K562 (cell line): Measurements from ENCODE around the gene FCHO2. TPM values are rescaled to one million over a fixed set of nuclear protein-coding genes. Genes with fewer than 3 reads are reported as not detected.
A peak's percentile ranks its signal among the peaks of the same experiment; 100 is the strongest.

Experiments
- ATAC-seq: fragments of 200-7000 bp; cut with Tn5 transposase; 3 replicates; pipeline ENCODE4 v1.9.1; 2020; ENCODE audit warnings: moderate library complexity
- BruUV-seq: library from RNA; stranded (reverse); fragments of 400-500 nt; replicated peaks from 2 replicates; lab custom pipeline; 2021; lab: Mats Ljungman, UMichigan
- CTCF ChIA-PET: fragments of 300-600 bp; formaldehyde crosslinking; extraction: SDS; loops from one replicate; lab custom pipeline; 2021; ENCODE audit warnings: low intra/inter-chr PET ratio; lab: Yijun Ruan, JAX
- POLR2A ChIA-PET: fragments of 300-600, 350-650 bp; sonication (Branson Sonifier 250); formaldehyde crosslinking; extraction: SDS; loops from one replicate; lab custom pipeline; 2021; ENCODE audit warnings: antibody characterized with exemption, inconsistent platforms; lab: Yijun Ruan, JAX
- DNase-seq, 4 experiments: peaks; one replicate each; pipeline versions ENCODE4 v3.0.0 to v3.0.0-alpha.2; 2011 to 2018; ENCODE audit warnings: low spot score in 3 of 4, mixed read lengths in 3 of 4; ENCODE audit errors: extremely low read depth in 1 of 4
- FAIRE-seq: peaks from 2 replicates; lab custom pipeline; 2011; peaks lifted over from hg19 to GRCh38; lab: Jason Lieb, UNC
- H2AFZ ChIP-seq: 2 replicates; pipeline ENCODE4 v1.6.0; 2011; ENCODE audit warnings: low read depth, low read length, control low read depth, inconsistent platforms
- H3K27ac ChIP-seq: fragments of 200-600 bp; 3 replicates; pipeline ENCODE4 v1.8.0; 2011; ENCODE audit warnings: low read depth, mild to moderate bottlenecking, control low read depth, inconsistent platforms, low read length, moderate library complexity, mixed read lengths; ENCODE audit errors: extremely low read depth
- H3K27me3 ChIP-seq, 2 experiments: fragments of 300-600 bp in 1 of 2; 2 replicates in 1 of 2; 3 replicates in 1 of 2; pipeline versions ENCODE4 v1.6.0 to v1.8.0; 2011; ENCODE audit warnings: inconsistent platforms in 2 of 2, low read length in 2 of 2, mild to moderate bottlenecking in 1 of 2, mixed read lengths in 1 of 2, moderate library complexity in 1 of 2; ENCODE audit not compliant: control insufficient read depth in 2 of 2, insufficient read depth in 2 of 2
- H3K36me3 ChIP-seq: fragments of 300-600 bp; 3 replicates; pipeline ENCODE4 v1.8.0; 2011; ENCODE audit warnings: mild to moderate bottlenecking, low read length, inconsistent platforms; ENCODE audit not compliant: control insufficient read depth, insufficient read depth
- H3K4me1 ChIP-seq, 2 experiments: fragments of 200-600 bp in 1 of 2; replicated peaks in 1 of 2; 2 replicates in 1 of 2; 3 replicates in 1 of 2; pipeline versions ENCODE4 v1.5.1 to v1.8.0; 2011; ENCODE audit warnings: inconsistent platforms in 2 of 2, low read length in 2 of 2, mild to moderate bottlenecking in 1 of 2, mixed read lengths in 1 of 2, moderate library complexity in 1 of 2; ENCODE audit not compliant: control insufficient read depth in 2 of 2, insufficient read depth in 2 of 2
- H3K4me2 ChIP-seq: 2 replicates; pipeline ENCODE4 v1.6.1; 2011; ENCODE audit warnings: low read length, control low read depth, inconsistent platforms, mixed read lengths; ENCODE audit not compliant: insufficient read depth
- H3K4me3 ChIP-seq: fragments of 200-600 bp; sonication (generic), shearing (Covaris generic); 2 replicates; pipeline ENCODE4 v1.5.1; 2016; ENCODE audit warnings: control low read depth, inconsistent platforms
- H3K79me2 ChIP-seq: fragments of 200-600 bp; 3 replicates; pipeline ENCODE4 v1.8.0; 2011; ENCODE audit warnings: low read length, inconsistent platforms; ENCODE audit not compliant: control insufficient read depth, insufficient read depth
- H3K9ac ChIP-seq, 2 experiments: 2 replicates each; pipeline versions ENCODE4 v1.6.0 to v1.6.1; 2011; ENCODE audit warnings: low read depth in 2 of 2, low read length in 2 of 2, control low read depth in 1 of 2, inconsistent platforms in 1 of 2, mild to moderate bottlenecking in 1 of 2, mixed read lengths in 1 of 2; ENCODE audit not compliant: insufficient read depth in 1 of 2
- H3K9me1 ChIP-seq: one replicate; pipeline ENCODE4 v1.6.0; 2011; ENCODE audit warnings: inconsistent platforms, mild to moderate bottlenecking, low read length, moderate library complexity; ENCODE audit not compliant: control insufficient read depth, insufficient read depth
- H3K9me3 ChIP-seq: replicated peaks from 2 replicates; pipeline ENCODE4 v1.5.1; 2011; ENCODE audit warnings: low read depth, low read length, inconsistent platforms; ENCODE audit not compliant: control insufficient read depth, insufficient read depth
- H4K20me1 ChIP-seq: replicated peaks from 2 replicates; pipeline ENCODE4 v1.6.1; 2011; ENCODE audit warnings: low read length, inconsistent platforms, mixed read lengths; ENCODE audit not compliant: control insufficient read depth, insufficient read depth
- ATF1 ChIP-seq, 2 experiments: fragments of 450-650 bp in 1 of 2; IDR thresholded peaks; 2 replicates each; pipeline ENCODE4 v1.6.1; 2016; ENCODE audit warnings: missing compliant biosample characterization in 1 of 2, missing genetic modification characterization in 1 of 2
- CTBP1 ChIP-seq: fragments of 450-650 bp; IDR thresholded peaks from 2 replicates; pipeline ENCODE4 v1.6.1; 2016; ENCODE audit warnings: borderline replicate concordance
- FOXJ2 ChIP-seq: fragments of 200-800 bp; sonication (Bioruptor generic); IDR thresholded peaks from 2 replicates; pipeline ENCODE4 v1.6.1; 2016; ENCODE audit warnings: missing genetic modification characterization, missing compliant biosample characterization
- MED1 ChIP-seq: sonication (generic); formaldehyde crosslinking; IDR thresholded peaks from 2 replicates; pipeline ENCODE4 v1.8.1; 2023; ENCODE audit warnings: missing genetic modification reagents, borderline replicate concordance
- PHB2 ChIP-seq: fragments of 450-650 bp; IDR thresholded peaks from 2 replicates; pipeline ENCODE4 v1.6.1; 2017; ENCODE audit warnings: low read depth
- PYGO2 ChIP-seq: fragments of 450-650 bp; IDR thresholded peaks from 2 replicates; pipeline ENCODE4 v1.6.1; 2016; ENCODE audit warnings: mild to moderate bottlenecking, missing genetic modification characterization, moderate library complexity, missing compliant biosample characterization
- SETDB1 ChIP-seq: IDR thresholded peaks from one replicate; pipeline ENCODE4 v1.6.1; 2012; ENCODE audit warnings: low read length, control low read depth, inconsistent platforms
- SMARCE1 ChIP-seq: fragments of 450-650 bp; IDR thresholded peaks from 2 replicates; pipeline ENCODE4 v1.7.1; 2016; ENCODE audit warnings: mild to moderate bottlenecking
- SOX6 ChIP-seq: fragments of 450-650 bp; IDR thresholded peaks from 2 replicates; pipeline ENCODE4 v1.6.1; 2014; ENCODE audit warnings: mild to moderate bottlenecking
- ZBTB8A ChIP-seq: fragments of 450-650 bp; IDR thresholded peaks from 2 replicates; pipeline ENCODE4 v1.6.1; 2018; ENCODE audit warnings: mild to moderate bottlenecking, moderate library complexity; ENCODE audit not compliant: partially characterized antibody
- ZNF551 ChIP-seq: fragments of 250-450 bp; sonication (Bioruptor Pico); IDR thresholded peaks from 2 replicates; pipeline ENCODE4 v1.5.0; 2021; ENCODE audit warnings: mild to moderate bottlenecking, moderate library complexity
- WGBS: fragments of 100-300 bp; shearing (Covaris generic); methylation state at CpG from one replicate; pipeline ENCODE4 v1.1.6; 2016; ENCODE audit warnings: low coverage, mixed read lengths; ENCODE audit not compliant: insufficient coverage; ENCODE audit errors: missing lambda C conversion rate; 5-methylcytosine and 5-hydroxymethylcytosine counted together
- in situ Hi-C: fragments of 300-500 bp; cut with MboI; formaldehyde crosslinking; loops from 4 replicates; pipeline ENCODE4 v1.15.0; 2018; ENCODE audit warnings: inconsistent platforms, mixed read lengths
- intact Hi-C: fragments of 100-400 bp; cut with micrococcal nuclease; formaldehyde crosslinking; loops from 2 replicates; pipeline ENCODE4 v1.14.2; 2022
- polyA plus RNA-seq, 8 experiments: library from polyadenylated mRNA; depleted of rRNA in 4 of 8; stranded (reverse) in 5 of 8; unstranded in 3 of 8; fragments of >200 nt; fragmentation: Nextera tagmentation in 2 of 8; fragmentation: Illumina TruSeq in 1 of 8; extraction: Ambion mirVana in 2 of 8; extraction: Trizol in 1 of 8; gene quantifications; 2 replicates each; pipeline versions ENCODE4 v1.2.1 to v1.2.3, GENCODE V29; 2011 to 2014; ENCODE audit warnings: inconsistent platforms in 1 of 8, missing spikeins in 1 of 8
- total RNA-seq, 7 experiments: library from RNA; depleted of rRNA in 6 of 7; stranded (reverse); fragments of >200 nt in 6 of 7; fragmentation: Illumina TruSeq in 2 of 7; extraction: Trizol in 2 of 7; gene quantifications; 2 replicates each; pipeline versions ENCODE4 v1.2.1 to v1.2.3, GENCODE V29; 2011 to 2021; ENCODE audit warnings: low replicate concordance in 1 of 7
- TF ChIP-seq, protein P1 (sequence below): fragments of 250-450 bp; sonication (Bioruptor Pico); IDR thresholded peaks from 2 replicates; pipeline ENCODE4 v1.8.0; 2021; ENCODE audit warnings: moderate library complexity, mild to moderate bottlenecking, inconsistent platforms
- TF ChIP-seq, protein P2 (sequence below): IDR thresholded peaks from 2 replicates; pipeline ENCODE4 v1.6.1; 2012; ENCODE audit warnings: low read depth, low read length, improper control_type of control experiment, borderline replicate concordance
- TF ChIP-seq, protein P3 (sequence below): fragments of 250-450 bp; sonication (Bioruptor Pico); IDR thresholded peaks from 2 replicates; pipeline ENCODE4 v1.5.0; 2020; ENCODE audit warnings: mild to moderate bottlenecking
- TF ChIP-seq, protein P4 (sequence below): fragments of 250-450 bp; sonication (Bioruptor Pico); IDR thresholded peaks from 2 replicates; pipeline ENCODE4 v1.5.0; 2022; ENCODE audit warnings: mild to moderate bottlenecking

FCHO2 gene
- total and polyA plus RNA-seq, 9 of the 15 experiments (the other 6 are each of a cell fraction or from before 2014, with no cell fraction given): 4.4 to 13.4 (median 8.3) TPM

DNA sequence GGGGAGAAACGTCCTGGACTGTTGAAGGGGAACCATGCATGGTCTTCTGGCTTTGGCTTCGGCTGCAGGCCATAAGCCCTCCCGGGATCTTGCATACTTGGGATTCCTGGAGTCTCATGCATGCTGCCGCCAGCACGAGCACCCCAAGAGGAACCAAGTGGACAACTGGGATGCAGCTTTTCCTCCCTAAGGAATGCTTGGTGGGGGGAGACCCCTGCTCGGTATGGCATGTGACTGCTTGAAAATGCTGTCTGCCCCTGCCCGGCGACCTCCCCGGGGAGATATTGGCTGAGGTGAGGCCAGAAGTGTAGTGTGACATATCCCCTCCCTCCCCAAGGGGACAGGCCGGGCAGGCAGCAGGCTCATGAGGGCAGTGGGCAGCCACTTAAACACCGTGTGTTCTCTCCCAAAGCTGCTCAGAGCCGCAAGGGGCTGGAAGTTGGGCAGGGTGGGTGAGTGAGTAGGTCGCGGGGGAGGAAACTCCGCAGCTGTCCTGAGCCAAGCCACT, 180.3 kb downstream of the FCHO2 start:
- intact Hi-C loops: loop anchor here (5.0 kb wide), 1 partner anchor 66 kb away; no protein-coding TSS in a partner anchor
- DNase-seq: no peak
- BruUV-seq: no TSS peak
- FAIRE-seq: no peak
- ChIA-PET POLR2A (no interaction called here), CTCF (interaction anchor here (1.5 kb wide), 1 partner anchor 10 kb away, joined by 4 read pairs; no protein-coding TSS in a partner anchor)
- 20% methylated on average over 15 of the region's 15 CpGs for WGBS
- TF ChIP-seq ZNF551 (CRISPR knock-in tag): no peak
- no peak for TF ChIP-seq ZBTB8A
- TF ChIP-seq, protein P1, sequence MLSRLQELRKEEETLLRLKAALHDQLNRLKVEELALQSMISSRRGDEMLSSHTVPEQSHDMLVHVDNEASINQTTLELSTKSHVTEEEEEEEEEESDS (CRISPR knock-in tag): no peak
- TF ChIP-seq SOX6: no peak
- TF ChIP-seq, protein P2, sequence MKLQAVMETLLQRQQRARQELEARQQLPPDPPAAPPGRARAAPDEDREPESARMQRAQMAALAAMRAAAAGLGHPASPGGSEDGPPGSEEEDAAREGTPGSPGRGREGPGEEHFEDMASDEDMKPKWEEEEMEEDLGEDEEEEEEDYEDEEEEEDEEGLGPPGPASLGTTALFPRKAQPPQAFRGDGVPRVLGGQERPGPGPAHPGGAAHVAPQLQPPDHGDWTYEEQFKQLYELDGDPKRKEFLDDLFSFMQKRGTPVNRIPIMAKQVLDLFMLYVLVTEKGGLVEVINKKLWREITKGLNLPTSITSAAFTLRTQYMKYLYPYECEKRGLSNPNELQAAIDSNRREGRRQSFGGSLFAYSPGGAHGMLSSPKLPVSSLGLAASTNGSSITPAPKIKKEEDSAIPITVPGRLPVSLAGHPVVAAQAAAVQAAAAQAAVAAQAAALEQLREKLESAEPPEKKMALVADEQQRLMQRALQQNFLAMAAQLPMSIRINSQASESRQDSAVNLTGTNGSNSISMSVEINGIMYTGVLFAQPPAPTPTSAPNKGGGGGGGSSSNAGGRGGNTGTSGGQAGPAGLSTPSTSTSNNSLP: no peak
- no peak for TF ChIP-seq PYGO2
- TF ChIP-seq, protein P3, sequence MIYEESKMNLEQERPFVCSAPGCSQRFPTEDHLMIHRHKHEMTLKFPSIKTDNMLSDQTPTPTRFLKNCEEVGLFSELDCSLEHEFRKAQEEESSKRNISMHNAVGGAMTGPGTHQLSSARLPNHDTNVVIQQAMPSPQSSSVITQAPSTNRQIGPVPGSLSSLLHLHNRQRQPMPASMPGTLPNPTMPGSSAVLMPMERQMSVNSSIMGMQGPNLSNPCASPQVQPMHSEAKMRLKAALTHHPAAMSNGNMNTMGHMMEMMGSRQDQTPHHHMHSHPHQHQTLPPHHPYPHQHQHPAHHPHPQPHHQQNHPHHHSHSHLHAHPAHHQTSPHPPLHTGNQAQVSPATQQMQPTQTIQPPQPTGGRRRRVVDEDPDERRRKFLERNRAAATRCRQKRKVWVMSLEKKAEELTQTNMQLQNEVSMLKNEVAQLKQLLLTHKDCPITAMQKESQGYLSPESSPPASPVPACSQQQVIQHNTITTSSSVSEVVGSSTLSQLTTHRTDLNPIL (CRISPR knock-in tag): no peak
- no peak for TF ChIP-seq FOXJ2
- no peak for TF ChIP-seq CTBP1
- no peak for TF ChIP-seq ATF1 (CRISPR knock-in tag; IDR thresholded peaks at IDR 0.05)
- no peak for TF ChIP-seq ATF1 (tag; IDR thresholded peaks at IDR 0.05)
- TF ChIP-seq MED1 (CRISPR knock-in tag): no peak
- no peak for TF ChIP-seq SETDB1
- TF ChIP-seq SMARCE1: no peak
- TF ChIP-seq, protein P4, sequence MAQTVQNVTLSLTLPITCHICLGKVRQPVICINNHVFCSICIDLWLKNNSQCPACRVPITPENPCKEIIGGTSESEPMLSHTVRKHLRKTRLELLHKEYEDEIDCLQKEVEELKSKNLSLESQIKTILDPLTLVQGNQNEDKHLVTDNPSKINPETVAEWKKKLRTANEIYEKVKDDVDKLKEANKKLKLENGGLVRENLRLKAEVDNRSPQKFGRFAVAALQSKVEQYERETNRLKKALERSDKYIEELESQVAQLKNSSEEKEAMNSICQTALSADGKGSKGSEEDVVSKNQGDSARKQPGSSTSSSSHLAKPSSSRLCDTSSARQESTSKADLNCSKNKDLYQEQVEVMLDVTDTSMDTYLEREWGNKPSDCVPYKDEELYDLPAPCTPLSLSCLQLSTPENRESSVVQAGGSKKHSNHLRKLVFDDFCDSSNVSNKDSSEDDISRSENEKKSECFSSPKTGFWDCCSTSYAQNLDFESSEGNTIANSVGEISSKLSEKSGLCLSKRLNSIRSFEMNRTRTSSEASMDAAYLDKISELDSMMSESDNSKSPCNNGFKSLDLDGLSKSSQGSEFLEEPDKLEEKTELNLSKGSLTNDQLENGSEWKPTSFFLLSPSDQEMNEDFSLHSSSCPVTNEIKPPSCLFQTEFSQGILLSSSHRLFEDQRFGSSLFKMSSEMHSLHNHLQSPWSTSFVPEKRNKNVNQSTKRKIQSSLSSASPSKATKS (CRISPR knock-in tag): no peak
- TF ChIP-seq PHB2: no peak
- in situ Hi-C loops: no loop called here
- no peak overlapping the region for H3K27ac ChIP-seq
- no peak overlapping the region for H3K4me3 ChIP-seq
- peak; percentile 50; the same call in 2 of the 3 replicates for ATAC-seq
- no peaks in the 10 kb centered on the region for H3K9me1 ChIP-seq
- no peaks in the 10 kb centered on the region for H4K20me1 ChIP-seq
- H3K27me3 ChIP-seq: peaks cover 8 to 27% of the 10 kb centered on the region in 2 experiments; a peak in 4 of 5 replicates
- no peaks in the 10 kb centered on the region for H3K36me3 ChIP-seq
- H3K4me1 ChIP-seq: peaks cover 0 to 3% of the 10 kb centered on the region in 2 experiments; a peak in 2 of 5 replicates
- H3K9ac ChIP-seq: no peak overlapping the region
- no peaks in the 10 kb centered on the region for H3K79me2 ChIP-seq
- no peaks in the 10 kb centered on the region for H3K9me3 ChIP-seq
- H3K4me2 ChIP-seq: no peak overlapping the region
- H2AFZ ChIP-seq: no peak overlapping the region
